Measurements from ENCODE around the gene GIN1.

The GIN1 gene

DNA sequence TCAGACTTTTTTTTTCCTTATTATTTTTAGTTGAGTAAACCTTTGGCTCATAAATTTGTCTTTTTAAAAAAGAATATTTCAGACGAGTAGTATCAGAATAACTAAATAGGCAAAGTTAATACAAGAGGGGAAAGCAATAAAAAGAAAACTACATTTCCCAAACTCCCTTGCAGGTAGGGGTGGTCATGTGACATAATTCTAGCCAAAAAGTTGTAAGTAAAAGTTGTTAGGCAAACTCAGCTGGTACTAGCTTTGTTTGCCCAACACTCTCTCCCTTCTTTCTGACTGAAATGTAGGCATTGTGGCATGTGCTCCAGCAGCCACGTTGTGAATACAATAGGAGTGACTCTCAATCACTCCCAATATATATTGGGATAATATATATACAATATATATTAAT lies 20.9 kb downstream of the GIN1 start:
- no peak overlapping the region for H3K4me3 ChIP-seq (ENCODE audit: low read length)
- H3K9me3 ChIP-seq (replicated peaks; ENCODE audit: insufficient read depth, low read length): no peaks in the 10 kb centered on the region
- H3F3A ChIP-seq (ENCODE audit: insufficient read depth, low read length): no peaks in the 10 kb centered on the region
- no peaks in the 10 kb centered on the region for H3K27me3 ChIP-seq (replicated peaks; ENCODE audit: insufficient read depth, low read length)
- no peak overlapping the region for H3K27ac ChIP-seq (ENCODE audit: low read length)
- no peaks in the 10 kb centered on the region for H4K20me1 ChIP-seq (ENCODE audit: insufficient read depth, low read length)
- H3K4me1 ChIP-seq (ENCODE audit: low read length): no peaks in the 10 kb centered on the region
- no peak for TF ChIP-seq EZH2phosphoT487 (IDR thresholded peaks at IDR 0.05; ENCODE audit: low read length)
- no peaks in the 10 kb centered on the region for H3K79me2 ChIP-seq (ENCODE audit: low read length)
- H3K4me2 ChIP-seq (ENCODE audit: low read depth, low read length): no peak overlapping the region
- H3K9ac ChIP-seq (ENCODE audit: low read length): no peak overlapping the region
- H3K36me3 ChIP-seq (replicated peaks; ENCODE audit: insufficient read depth, low read length): no peaks in the 10 kb centered on the region
- DNase-seq: no peak
- H3K9me2 ChIP-seq (replicated peaks; ENCODE audit: insufficient read depth, low read length): no peaks in the 10 kb centered on the region
- no peak overlapping the region for H2AFZ ChIP-seq (ENCODE audit: low read length)

DNA sequence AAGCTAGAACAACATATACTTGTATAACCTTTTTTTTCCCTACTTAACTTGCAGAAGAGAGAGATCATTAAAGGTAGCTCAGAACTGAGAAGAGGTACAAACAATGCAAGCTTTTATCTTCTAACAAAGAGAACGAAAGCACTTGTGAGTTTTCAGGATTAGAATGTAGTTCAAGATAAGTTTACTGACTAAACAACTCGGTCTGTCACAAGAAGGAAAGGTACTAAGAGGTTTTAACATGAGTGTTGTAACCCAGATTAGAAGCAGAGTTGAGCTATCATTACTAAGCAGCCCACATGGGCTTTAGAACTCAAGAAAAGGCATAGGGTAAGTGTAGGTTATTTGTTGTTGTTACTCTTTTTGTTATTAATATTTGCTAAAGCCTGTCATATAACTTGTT lies 25.2 kb downstream of the GIN1 start:
- H3K9me3 ChIP-seq (replicated peaks; ENCODE audit: insufficient read depth, low read length): no peaks in the 10 kb centered on the region
- no peaks in the 10 kb centered on the region for H3K9me2 ChIP-seq (replicated peaks; ENCODE audit: insufficient read depth, low read length)
- H3K4me1 ChIP-seq (ENCODE audit: low read length): no peaks in the 10 kb centered on the region
- H3F3A ChIP-seq (ENCODE audit: insufficient read depth, low read length): no peaks in the 10 kb centered on the region
- TF ChIP-seq EZH2 (optimal IDR thresholded peaks at IDR 0.05; ENCODE audit: low read depth, low read length) (no peak), EZH2phosphoT487 (IDR thresholded peaks at IDR 0.05; ENCODE audit: low read length) (no peak), CTCF (IDR thresholded peaks at IDR 0.05; ENCODE audit: low read length) (no peak)
- H3K27me3 ChIP-seq (replicated peaks; ENCODE audit: insufficient read depth, low read length): no peaks in the 10 kb centered on the region
- H3K9ac ChIP-seq (ENCODE audit: low read length): no peak overlapping the region
- no peaks in the 10 kb centered on the region for H3K79me2 ChIP-seq (ENCODE audit: low read length)
- no peaks in the 10 kb centered on the region for H4K20me1 ChIP-seq (ENCODE audit: insufficient read depth, low read length)
- H3K4me3 ChIP-seq (ENCODE audit: low read length): no peak overlapping the region
- DNase-seq: no peak
- no peak overlapping the region for H2AFZ ChIP-seq (ENCODE audit: low read length)
- no peak overlapping the region for H3K4me2 ChIP-seq (ENCODE audit: low read depth, low read length)
- no peak overlapping the region for H3K27ac ChIP-seq (ENCODE audit: low read length)
- no peaks in the 10 kb centered on the region for H3K36me3 ChIP-seq (replicated peaks; ENCODE audit: insufficient read depth, low read length)

DNA sequence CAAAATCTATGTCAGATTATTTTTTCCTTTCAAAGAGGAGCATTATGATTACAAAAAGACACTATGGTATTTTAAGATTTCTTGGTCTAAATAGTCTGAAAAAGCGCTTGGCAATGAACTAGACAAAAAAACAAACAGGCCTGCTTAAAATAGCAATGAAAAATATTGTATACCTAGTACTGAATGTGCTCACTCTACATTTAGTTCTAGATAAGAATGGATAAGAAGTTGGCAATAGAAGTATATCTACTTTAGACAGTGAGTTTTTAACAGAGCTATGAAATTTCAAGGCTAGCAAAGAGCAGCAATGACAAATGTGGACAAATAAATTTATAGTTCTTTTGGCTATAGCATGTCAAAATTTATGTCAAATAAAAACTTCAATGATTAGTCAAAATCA lies 26.2 kb downstream of the GIN1 start:
- no peak overlapping the region for H3K4me2 ChIP-seq (ENCODE audit: low read depth, low read length)
- TF ChIP-seq EZH2 (optimal IDR thresholded peaks at IDR 0.05; ENCODE audit: low read depth, low read length) (no peak), CTCF (IDR thresholded peaks at IDR 0.05; ENCODE audit: low read length) (no peak), EZH2phosphoT487 (IDR thresholded peaks at IDR 0.05; ENCODE audit: low read length) (no peak)
- no peaks in the 10 kb centered on the region for H4K20me1 ChIP-seq (ENCODE audit: insufficient read depth, low read length)
- no peak for DNase-seq
- no peaks in the 10 kb centered on the region for H3K27me3 ChIP-seq (replicated peaks; ENCODE audit: insufficient read depth, low read length)
- H3K79me2 ChIP-seq (ENCODE audit: low read length): no peaks in the 10 kb centered on the region
- no peak overlapping the region for H2AFZ ChIP-seq (ENCODE audit: low read length)
- no peak overlapping the region for H3K4me3 ChIP-seq (ENCODE audit: low read length)
- no peak overlapping the region for H3K9ac ChIP-seq (ENCODE audit: low read length)
- H3K9me3 ChIP-seq (replicated peaks; ENCODE audit: insufficient read depth, low read length): no peaks in the 10 kb centered on the region
- H3K4me1 ChIP-seq (ENCODE audit: low read length): no peaks in the 10 kb centered on the region
- H3K36me3 ChIP-seq (replicated peaks; ENCODE audit: insufficient read depth, low read length): no peaks in the 10 kb centered on the region
- H3K27ac ChIP-seq (ENCODE audit: low read length): no peak overlapping the region
- no peaks in the 10 kb centered on the region for H3F3A ChIP-seq (ENCODE audit: insufficient read depth, low read length)
- no peaks in the 10 kb centered on the region for H3K9me2 ChIP-seq (replicated peaks; ENCODE audit: insufficient read depth, low read length)

DNA sequence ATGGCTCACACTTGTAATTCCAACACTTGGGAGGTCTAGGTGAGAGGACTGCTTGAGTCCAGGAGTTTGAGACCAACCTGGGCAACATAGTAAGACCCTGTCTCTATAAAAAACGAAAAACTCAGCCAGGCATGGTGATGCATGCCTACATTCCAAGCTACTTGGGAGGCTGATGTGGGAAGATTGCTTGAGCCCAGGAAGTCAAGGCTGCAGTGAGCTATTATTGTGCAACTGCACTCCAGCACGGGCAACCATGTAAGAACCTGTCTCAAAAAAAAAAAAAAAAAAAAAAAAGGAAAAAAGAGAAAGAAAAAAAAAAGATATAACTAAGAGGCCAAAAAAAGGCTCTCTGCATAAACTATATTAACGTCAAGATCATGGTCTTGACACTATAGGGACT lies 27.3 kb downstream of the GIN1 start:
- Histone ChIP-seq H3K4me3 (ENCODE audit: low read length) (no peak overlapping the region), H2AFZ (ENCODE audit: low read length) (no peak overlapping the region), H4K20me1 (ENCODE audit: insufficient read depth, low read length) (no peaks in the 10 kb centered on the region), H3K27me3 (replicated peaks; ENCODE audit: insufficient read depth, low read length) (no peaks in the 10 kb centered on the region), H3K4me1 (ENCODE audit: low read length) (no peaks in the 10 kb centered on the region), H3K9ac (ENCODE audit: low read length) (no peak overlapping the region), H3K79me2 (ENCODE audit: low read length) (no peaks in the 10 kb centered on the region), H3K4me2 (ENCODE audit: low read depth, low read length) (no peak overlapping the region), H3K9me3 (replicated peaks; ENCODE audit: insufficient read depth, low read length) (no peaks in the 10 kb centered on the region), H3F3A (ENCODE audit: insufficient read depth, low read length) (no peaks in the 10 kb centered on the region), H3K36me3 (replicated peaks; ENCODE audit: insufficient read depth, low read length) (no peaks in the 10 kb centered on the region), H3K9me2 (replicated peaks; ENCODE audit: insufficient read depth, low read length) (no peaks in the 10 kb centered on the region), H3K27ac (ENCODE audit: low read length) (no peak overlapping the region)
- no peak for TF ChIP-seq EZH2 (optimal IDR thresholded peaks at IDR 0.05; ENCODE audit: low read depth, low read length)
- no peak for TF ChIP-seq EZH2phosphoT487 (IDR thresholded peaks at IDR 0.05; ENCODE audit: low read length)
- no peak for TF ChIP-seq CTCF (IDR thresholded peaks at IDR 0.05; ENCODE audit: low read length)
- DNase-seq: no peak
